ENCODE measurements around the gene DTWD1. TPM values are rescaled to one million over a fixed set of nuclear protein-coding genes. Genes with fewer than 3 reads are reported as not detected.
"Not testable (repeated sequence)": the region's sequence is repeated elsewhere in the genome, so short reads cannot be mapped to it uniquely, and the experiment has no call there.

Gene DTWD1, protein sequence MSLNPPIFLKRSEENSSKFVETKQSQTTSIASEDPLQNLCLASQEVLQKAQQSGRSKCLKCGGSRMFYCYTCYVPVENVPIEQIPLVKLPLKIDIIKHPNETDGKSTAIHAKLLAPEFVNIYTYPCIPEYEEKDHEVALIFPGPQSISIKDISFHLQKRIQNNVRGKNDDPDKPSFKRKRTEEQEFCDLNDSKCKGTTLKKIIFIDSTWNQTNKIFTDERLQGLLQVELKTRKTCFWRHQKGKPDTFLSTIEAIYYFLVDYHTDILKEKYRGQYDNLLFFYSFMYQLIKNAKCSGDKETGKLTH
- 10 to 100 TPM; 34.5 to 46.5 (median 41.2) TPM for polyA plus RNA-seq (ENCODE audit: insufficient read length in 4 of 4)

DNA sequence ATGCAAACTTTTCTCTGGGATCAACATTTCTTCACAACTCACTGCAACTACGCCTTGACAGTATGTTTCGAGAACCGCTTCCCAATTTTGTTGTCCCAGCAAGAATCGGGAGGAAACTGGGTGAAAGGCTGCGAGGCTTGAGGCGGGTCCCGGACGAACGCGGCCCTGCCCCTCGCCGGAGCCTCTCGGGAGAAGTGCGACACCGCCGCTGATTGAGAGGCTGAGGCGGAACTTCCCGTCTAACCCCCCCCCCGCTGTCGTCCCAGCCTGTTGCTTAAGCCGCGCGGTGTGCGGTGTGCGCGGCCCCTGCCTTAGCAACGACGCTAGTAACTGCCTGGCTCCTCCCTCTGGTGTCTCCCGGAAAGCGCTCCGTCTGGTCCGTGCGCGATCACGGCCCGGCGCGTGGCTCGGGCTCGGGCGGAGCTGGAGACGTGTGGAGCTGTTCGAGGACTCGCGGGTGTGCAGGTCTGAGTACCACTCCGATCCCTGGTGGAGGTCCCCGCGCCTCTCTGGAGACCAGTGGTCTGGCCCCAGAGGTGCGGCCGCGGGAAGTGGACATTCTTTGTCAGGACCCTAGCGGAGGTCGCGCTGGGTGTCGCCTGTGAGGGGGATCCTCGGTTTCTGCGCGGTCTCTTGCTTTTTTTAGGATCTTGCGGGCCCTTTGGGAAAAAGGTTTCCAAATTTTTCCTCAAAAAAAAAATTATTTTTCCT lies at the start of gene DTWD1, which contains the start of gene FAM227B:
Gene DTWD1 (plus strand): TSS at position 391 of the 711 bp plus-strand sequence. CDS start 4,120 bp downstream, outside the sequence.
Gene FAM227B (minus strand): TSS at position 161 of the 711 bp plus-strand sequence. CDS start 5,647 bp downstream, outside the sequence.
- DNase-seq (ENCODE audit: low read depth in 4 of 4, low spot score in 3 of 4) = peak; percentile 91 to 96 (median 94)

DNA sequence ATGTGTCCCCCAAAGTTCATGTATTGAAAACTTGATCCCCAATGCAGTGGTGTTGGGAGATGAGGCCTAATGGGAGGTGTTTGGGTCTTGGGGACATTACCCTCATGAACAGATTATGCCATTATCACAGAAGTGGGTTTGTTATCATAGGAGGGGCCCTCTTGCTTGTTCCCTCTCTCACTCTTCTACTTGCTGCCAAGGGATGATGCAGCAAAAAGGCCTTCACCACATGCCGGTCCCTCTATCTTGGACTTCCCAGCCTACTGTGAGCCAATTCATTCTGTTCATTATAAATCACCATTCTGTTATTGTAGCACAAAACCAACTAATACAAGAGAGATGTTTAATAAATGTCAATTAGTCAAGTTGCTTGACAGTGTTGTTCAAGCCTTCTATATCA lies 47.4 kb upstream of the DTWD1 start:
- no peak for DNase-seq (ENCODE audit: low read depth in 4 of 4, low spot score in 3 of 4)

DNA sequence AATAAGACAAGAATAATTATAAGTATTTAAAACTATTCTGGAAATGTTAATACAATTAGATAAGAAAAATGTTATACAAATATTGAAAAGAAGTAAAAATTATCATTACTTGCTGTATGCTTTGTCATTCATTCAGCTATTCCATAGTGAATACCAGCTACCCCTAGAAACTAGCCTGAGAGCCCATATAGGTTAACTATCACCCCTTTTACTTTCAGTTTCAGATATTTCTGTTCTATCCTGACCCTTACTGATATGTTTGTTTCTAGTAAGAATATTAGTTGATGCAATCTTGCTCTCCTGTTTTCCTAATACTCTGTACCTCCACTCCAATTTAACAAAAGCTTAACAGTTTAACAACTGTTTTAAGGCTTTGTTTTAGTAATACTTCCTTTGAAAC lies 31.8 kb upstream of the DTWD1 start:
- DNase-seq (ENCODE audit: low read depth in 4 of 4, low spot score in 3 of 4) = no peak

GRCh38 chr15:49592829-49593316 lies 28.0 kb upstream of the DTWD1 start:
- DNase-seq (ENCODE audit: low read depth in 4 of 4, low spot score in 3 of 4) = not testable (repeated sequence)

GRCh38 chr15:49604625-49605409 lies 16.0 kb upstream of the DTWD1 start:
- DNase-seq (ENCODE audit: low read depth in 4 of 4, low spot score in 3 of 4) = no peak

DNA sequence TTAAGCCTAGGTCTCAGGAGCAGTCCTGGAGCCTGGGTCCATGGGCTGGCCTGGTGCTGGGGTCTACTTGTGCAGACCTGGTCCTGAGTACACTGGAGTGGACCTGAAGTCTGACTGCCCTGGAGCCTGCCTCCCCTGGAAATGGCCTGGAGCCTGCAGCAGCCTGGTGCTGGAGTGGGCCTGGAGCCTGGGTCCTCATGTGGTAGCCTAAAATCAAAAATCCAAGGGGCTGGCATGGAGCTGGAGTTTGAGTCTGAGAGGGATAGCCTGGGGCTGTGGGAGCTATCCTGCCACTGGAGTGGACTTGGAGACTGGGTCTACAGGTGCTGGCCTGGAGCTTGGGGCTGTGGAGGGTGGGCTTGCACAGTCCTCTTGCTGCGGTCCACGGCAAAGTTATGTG lies 15.3 kb upstream of the DTWD1 start:
- DNase-seq (ENCODE audit: low read depth in 4 of 4, low spot score in 3 of 4) = no peak

- DNase-seq (ENCODE audit: low read depth in 4 of 4, low spot score in 3 of 4) = no peak
These were observed 14.3 kb upstream of the DTWD1 start for GRCh38 chr15:49606594-49606993.

DNA sequence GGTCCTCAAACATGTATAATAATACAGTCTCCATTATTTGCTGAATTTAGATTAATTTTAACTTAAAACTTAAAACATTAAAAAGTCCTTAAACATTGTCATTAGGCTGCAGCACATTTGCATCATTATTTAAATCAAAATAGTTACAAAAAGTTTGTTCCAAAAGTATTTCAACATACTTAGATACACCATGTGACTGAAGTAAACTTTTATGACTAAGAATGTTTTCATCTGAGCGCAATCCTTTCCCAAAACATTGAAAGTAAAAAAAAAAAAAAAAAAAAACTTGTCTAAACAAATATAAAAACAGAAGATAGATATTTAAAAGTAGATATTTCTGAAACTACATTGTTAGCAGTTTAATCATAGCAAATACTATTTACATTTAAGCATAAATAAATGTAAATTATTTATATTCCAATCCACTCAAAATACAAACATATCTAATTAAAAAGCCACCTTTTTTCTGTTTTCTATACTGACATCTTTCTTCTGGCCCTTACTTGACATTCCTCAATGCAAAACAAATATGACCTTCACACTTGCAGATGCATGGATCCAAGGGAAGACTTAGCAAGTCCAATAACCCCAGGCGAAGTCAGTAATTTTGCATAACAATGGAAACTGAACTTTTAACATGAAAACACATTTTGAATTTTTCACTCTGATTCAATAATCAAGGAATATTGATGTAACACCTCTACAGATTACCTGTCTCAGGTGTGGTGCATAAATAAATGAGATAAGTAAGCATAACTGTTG lies 10.5 kb upstream of the DTWD1 start:
- DNase-seq (ENCODE audit: low read depth in 4 of 4, low spot score in 3 of 4) = no peak

DNA sequence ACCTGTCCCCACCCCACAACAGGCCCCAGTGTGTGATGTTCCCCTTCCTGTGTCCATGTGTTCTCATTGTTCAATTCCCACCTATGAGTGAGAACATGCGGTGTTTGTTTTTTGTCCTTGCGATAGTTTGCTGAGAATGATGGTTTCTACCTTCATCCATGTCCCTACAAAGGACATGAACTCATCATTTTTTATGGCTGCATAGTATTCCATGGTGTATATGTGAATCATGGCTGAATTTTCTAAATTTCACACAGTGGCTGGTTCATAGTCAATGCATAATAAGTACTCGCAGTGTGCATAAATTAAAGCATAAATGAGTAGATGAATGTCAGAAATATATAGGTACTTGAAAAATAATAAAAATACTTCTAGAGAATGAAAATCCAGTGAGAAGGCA lies 8.6 kb upstream of the DTWD1 start:
- not testable (repeated sequence) for DNase-seq (ENCODE audit: low read depth in 4 of 4, low spot score in 3 of 4)

DNA sequence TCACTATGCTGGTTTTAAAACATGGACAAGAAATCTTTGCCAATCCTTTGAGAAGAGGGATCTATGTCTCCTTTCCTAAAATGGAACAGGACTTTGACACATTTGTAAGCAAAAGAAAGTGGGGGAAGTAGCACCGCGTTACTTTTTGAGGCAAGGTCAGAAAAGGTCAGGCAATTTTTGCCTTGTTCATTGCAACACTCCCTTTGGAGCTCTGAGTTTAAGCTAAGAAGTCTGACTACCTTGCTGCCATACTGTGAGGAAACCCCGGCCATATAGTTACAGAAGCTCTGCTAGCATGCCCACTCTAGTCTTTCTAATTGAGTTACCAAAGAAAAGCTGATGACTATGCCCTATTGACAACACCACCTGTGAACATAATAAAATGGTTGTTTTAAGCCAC lies 1.6 kb upstream of the DTWD1 start:
- no peak for DNase-seq (ENCODE audit: low read depth in 4 of 4, low spot score in 3 of 4)

- DNase-seq (ENCODE audit: low read depth in 4 of 4, low spot score in 3 of 4) = peak in 1 of 4 donors; percentile 30
These were observed 649 bp upstream of the DTWD1 start for GRCh38 chr15:49620199-49620598.

DNA sequence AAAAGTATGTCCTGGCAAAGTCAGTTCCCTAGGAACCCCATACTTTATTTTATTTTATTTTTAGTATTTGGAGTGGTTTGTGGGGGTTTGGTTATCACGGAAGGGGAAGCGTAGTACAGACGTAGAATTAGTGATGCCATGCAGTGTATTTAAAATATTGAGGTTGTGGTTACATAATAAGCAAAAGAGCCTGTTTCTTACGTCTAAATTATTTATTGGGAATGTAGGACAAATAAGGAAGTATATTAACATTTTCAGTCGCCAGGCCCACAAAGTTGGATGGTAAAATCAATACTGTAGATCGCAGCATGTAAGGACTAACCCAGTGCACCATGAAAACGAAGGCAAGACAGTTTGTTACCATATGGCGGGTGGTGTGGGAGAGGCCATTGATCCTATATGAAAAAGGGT lies 558 bp downstream of the DTWD1 start:
- DNase-seq (ENCODE audit: low read depth in 4 of 4, low spot score in 3 of 4) = peak in 1 of 4 donors; percentile 26

DNA sequence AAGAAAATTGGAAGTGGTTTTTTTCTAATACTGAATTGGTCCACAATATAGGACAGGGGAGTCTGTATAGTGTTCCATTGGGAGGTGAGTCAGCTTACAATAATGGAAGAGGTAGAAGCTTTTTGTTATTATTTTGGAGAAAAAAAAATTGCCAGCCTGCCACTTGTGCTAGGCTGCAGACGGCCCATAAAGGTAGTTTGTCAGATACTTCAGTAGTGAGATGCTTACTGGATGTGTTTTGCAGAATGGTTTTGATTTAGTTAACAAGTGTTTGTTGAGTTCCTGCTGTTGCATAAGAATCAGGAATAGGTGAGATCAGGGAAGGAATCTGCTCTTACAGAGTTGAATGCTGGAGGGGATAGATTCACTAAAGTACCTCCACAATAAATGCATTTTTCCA lies 1.0 kb downstream of the DTWD1 start:
- DNase-seq (ENCODE audit: low read depth in 4 of 4, low spot score in 3 of 4) = no peak

DNA sequence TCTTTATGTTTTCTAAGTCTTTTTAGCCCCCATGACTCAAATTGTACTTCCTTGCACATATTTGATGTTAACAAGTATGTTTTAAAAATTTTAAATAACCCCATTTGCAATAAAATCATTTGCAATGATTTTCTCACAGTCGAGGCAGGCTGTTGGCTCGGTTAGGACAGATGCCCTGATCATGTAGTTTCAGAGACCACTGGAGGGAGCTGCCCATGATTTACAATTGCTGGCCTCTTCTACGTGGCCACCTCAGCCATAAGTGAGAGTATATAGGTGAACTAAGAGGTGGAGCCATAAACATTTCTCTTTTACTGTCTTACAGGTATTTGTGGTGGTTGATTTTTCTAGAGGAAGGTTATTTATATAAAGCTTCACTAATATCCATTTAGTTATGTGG lies 1.7 kb downstream of the DTWD1 start:
- no peak for DNase-seq (ENCODE audit: low read depth in 4 of 4, low spot score in 3 of 4)

DNA sequence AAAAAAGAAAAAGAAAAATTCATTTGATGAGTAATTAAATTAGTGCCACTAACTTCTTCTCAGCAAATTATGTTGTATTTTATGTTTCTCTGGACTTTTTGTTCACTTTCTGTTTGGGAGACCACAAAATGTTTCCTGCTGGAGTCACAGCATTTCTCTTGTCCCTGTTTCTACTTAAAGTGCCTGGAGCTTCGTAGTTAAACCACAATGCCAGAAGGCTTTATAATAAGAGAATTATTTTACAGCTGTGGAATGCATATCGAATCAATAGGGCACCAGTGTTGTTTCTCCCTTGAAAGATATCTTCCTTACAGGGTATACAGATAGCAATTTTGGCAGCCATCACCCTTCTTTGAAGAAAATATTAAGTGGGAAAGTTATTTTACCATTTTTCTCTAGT lies 3.2 kb downstream of the DTWD1 start:
- no peak for DNase-seq (ENCODE audit: low read depth in 4 of 4, low spot score in 3 of 4)

DNA sequence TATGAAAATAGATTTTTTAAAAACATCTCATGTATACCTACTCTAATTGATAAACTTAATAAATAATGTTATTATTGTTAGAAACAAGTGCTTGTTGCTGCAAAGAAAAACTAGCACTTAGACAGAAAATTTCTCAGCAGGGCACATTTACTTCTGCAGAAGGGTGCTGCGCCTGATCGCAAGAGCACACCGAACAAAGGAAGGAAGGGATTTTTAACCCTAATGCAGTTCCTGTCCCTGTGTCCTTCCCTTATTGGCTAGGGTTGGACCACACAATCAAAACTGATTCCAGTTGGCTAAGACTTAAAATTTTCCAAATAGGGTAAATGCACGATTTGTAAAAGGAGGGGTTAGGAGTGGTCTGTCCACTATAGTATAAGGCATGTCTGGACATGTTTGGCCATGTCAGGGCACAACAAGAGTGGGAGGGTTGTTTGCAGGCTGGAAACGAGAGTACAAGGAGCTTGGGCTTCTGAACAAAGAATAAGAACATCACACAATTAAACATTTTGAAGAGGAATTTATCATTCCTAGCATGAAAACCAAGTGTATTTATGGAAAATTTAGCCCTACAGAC lies 4.7 kb downstream of the DTWD1 start:
- DNase-seq (ENCODE audit: low read depth in 4 of 4, low spot score in 3 of 4) = no peak

DNA sequence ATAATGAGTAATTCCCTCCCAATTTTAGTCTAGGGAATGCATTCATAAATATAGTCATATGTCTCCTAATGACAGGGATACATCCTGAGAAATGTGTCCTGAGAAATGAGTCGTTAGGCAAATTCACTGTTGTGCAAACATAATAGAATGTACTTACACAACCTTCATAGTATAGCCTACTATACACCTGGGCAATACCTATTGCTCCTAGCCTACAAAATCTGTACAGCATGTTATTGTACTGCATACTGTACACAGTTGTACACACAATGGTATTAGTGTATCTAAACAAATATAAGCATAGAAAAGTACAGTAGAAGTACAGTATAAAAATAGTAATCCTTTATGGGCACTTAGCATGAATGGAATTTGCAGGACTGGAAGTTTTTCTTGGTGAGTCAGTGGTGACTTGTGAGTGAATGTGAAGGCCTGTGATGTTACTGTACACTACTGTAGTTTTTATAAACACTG lies 6.6 kb downstream of the DTWD1 start:
- DNase-seq (ENCODE audit: low read depth in 4 of 4, low spot score in 3 of 4) = no peak

GRCh38 chr15:49628379-49628778 lies 7.5 kb downstream of the DTWD1 start:
- no peak for DNase-seq (ENCODE audit: low read depth in 4 of 4, low spot score in 3 of 4)

- no peak for DNase-seq (ENCODE audit: low read depth in 4 of 4, low spot score in 3 of 4)
These were observed 17.0 kb downstream of the DTWD1 start for GRCh38 chr15:49637857-49638256.

- DNase-seq (ENCODE audit: low read depth in 4 of 4, low spot score in 3 of 4) = no peak
These were observed 23.5 kb downstream of the DTWD1 start for GRCh38 chr15:49644364-49644794.
